Mucosa of descending colon (tissue), 3 donors: ENCODE results near the gene RPLP2. TPM values are rescaled to one million over a fixed set of nuclear protein-coding genes. Genes with fewer than 3 reads are reported as not detected.

Experiments
- ATAC-seq: fragments of 200-7000 bp; cut with Tn5 transposase; one replicate; pipeline ENCODE4 v1.9.1; 2020; ENCODE audit warnings: mild to moderate bottlenecking, moderate library complexity
- DNase-seq, 3 donors: peaks; one replicate each; pipeline ENCODE4 v3.0.0-alpha.2; 2020
- H3K36me3 ChIP-seq: fragments of 200-600 bp; one replicate; pipeline ENCODE4 v1.8.0; 2021; ENCODE audit warnings: low read depth, mild to moderate bottlenecking
- H3K4me1 ChIP-seq: fragments of 200-600 bp; one replicate; pipeline ENCODE4 v1.8.0; 2021; ENCODE audit warnings: low read depth, mild to moderate bottlenecking
- H3K4me3 ChIP-seq: fragments of 200-600 bp; one replicate; pipeline ENCODE4 v1.8.0; 2021; ENCODE audit warnings: mild to moderate bottlenecking
- H3K9me3 ChIP-seq: fragments of 200-600 bp; one replicate; pipeline ENCODE4 v1.8.0; 2021; ENCODE audit warnings: mild to moderate bottlenecking
- CTCF ChIP-seq: fragments of 200-600 bp; IDR thresholded peaks from one replicate; pipeline ENCODE4 v1.8.0; 2022; ENCODE audit warnings: antibody characterized with exemption, mild to moderate bottlenecking
- intact Hi-C, 2 donors: fragments of 100-400 bp; cut with DNase I in 1 of 2; cut with micrococcal nuclease in 1 of 2; formaldehyde crosslinking; loops; one replicate each; pipeline versions ENCODE4 v1.11.0 to v1.11.1; 2022; cut with DNase I, micrococcal nuclease
- total RNA-seq, 3 donors: library from RNA; stranded (reverse); fragmentation: NEBNext Ultra II Directional in 2 of 3; extraction: Animal tissue kit (Norgen Biotek cat#: 25700) in 2 of 3; gene quantifications; one replicate each; pipeline versions ENCODE4 v1.2.1 to v1.2.4, GENCODE V29; 2021 to 2023
- donor health status: DM: no; HTN: no; CAD: no; lungs with moderate emphysema.
- donor health status: DM: no; HTN: no; CAD: no.
- donor health status: DM: no; HTN: yes; CAD: no.

RPLP2 gene
- total RNA-seq, 3 donors from 2014 or later, result 1,532 to 1,798 (median 1,652) TPM

GRCh38 chr11:786235-787083 is 23.3 kb upstream of the RPLP2 start:
- H3K4me1 ChIP-seq, result peaks cover 6% of the 10 kb centered on the region
- DNase-seq (no peak), ATAC-seq (no peak)
- H3K9me3 ChIP-seq, result no peaks in the 10 kb centered on the region
- H3K36me3 ChIP-seq, result no peaks in the 10 kb centered on the region
- intact Hi-C loops, result no loop called here
- no peak overlapping the region for H3K4me3 ChIP-seq
- TF ChIP-seq CTCF, result no peak

GRCh38 chr11:787084-787675 is 22.6 kb upstream of the RPLP2 start:
- no peaks in the 10 kb centered on the region for H3K36me3 ChIP-seq
- no peak overlapping the region for H3K4me3 ChIP-seq
- no peaks in the 10 kb centered on the region for H3K9me3 ChIP-seq
- TF ChIP-seq CTCF, result no peak
- intact Hi-C loops, result no loop called here
- ATAC-seq (no peak), DNase-seq (no peak)
- peaks cover 6% of the 10 kb centered on the region for H3K4me1 ChIP-seq

- Histone ChIP-seq H3K36me3 (no peaks in the 10 kb centered on the region), H3K4me1 (peaks cover 6% of the 10 kb centered on the region), H3K9me3 (no peaks in the 10 kb centered on the region), H3K4me3 (no peak overlapping the region)
- intact Hi-C loops, result no loop called here
- no peak for ATAC-seq
- DNase-seq, result no peak
- TF ChIP-seq CTCF, result no peak
These were observed 21.6 kb upstream of the RPLP2 start for GRCh38 chr11:788009-788640.

GRCh38 chr11:788953-789940 is 20.5 kb upstream of the RPLP2 start:
- no peaks in the 10 kb centered on the region for H3K9me3 ChIP-seq
- ATAC-seq (no peak), DNase-seq (no peak)
- H3K4me1 ChIP-seq, result no peaks in the 10 kb centered on the region
- no peak overlapping the region for H3K4me3 ChIP-seq
- intact Hi-C loops, result no loop called here
- no peaks in the 10 kb centered on the region for H3K36me3 ChIP-seq
- TF ChIP-seq CTCF, result no peak

- no peak for TF ChIP-seq CTCF
- Histone ChIP-seq H3K4me1 (no peaks in the 10 kb centered on the region), H3K36me3 (no peaks in the 10 kb centered on the region), H3K4me3 (no peak within 1 kb of the TSS), H3K9me3 (no peaks in the 10 kb centered on the region)
- intact Hi-C loops, result no loop called here
- DNase-seq (peak in 2 of 3 donors; percentile 35 to 57), ATAC-seq (peak; percentile 43)
These were observed 19.8 kb upstream of the RPLP2 start, which contains the start of gene CEND1 for GRCh38 chr11:789943-790342. Gene CEND1 (minus strand): TSS chr11:790090. CDS start chr11:788576, 1,514 bp downstream.
